Activated CD8-positive, alpha-beta memory T cell treated with anti-CD3 and anti-CD28 coated beads for 48 hours (primary cell): ENCODE measurements around the gene C17orf107.
"Not testable (repeated sequence)": the region's sequence is repeated elsewhere in the genome, so short reads cannot be mapped to it uniquely, and the experiment has no call there.

Experiments
- DNase-seq, 3 experiments: peaks; one replicate each; pipeline ENCODE4 v3.0.0-alpha.2; 2020; ENCODE audit warnings: low read depth in 2 of 3, low spot score in 2 of 3

The C17orf107 gene

GRCh38 chr17:4899341-4900230 lies at the start of gene C17orf107:
TSS of gene C17orf107 (plus strand) at chr17:4899536. CDS start at chr17:4899763, 227 bp downstream.
- peak; percentile 85 to 88 (median 86) for DNase-seq

- DNase-seq, result no peak
Observed at GRCh38 chr17:4850246-4850645, 49.1 kb upstream of the C17orf107 start.

GRCh38 chr17:4851084-4851483 lies 48.3 kb upstream of the C17orf107 start:
- no peak for DNase-seq

- no peak for DNase-seq
Observed at GRCh38 chr17:4852567-4853207, 46.6 kb upstream of the C17orf107 start.

GRCh38 chr17:4853208-4853671 lies 46.1 kb upstream of the C17orf107 start:
- no peak for DNase-seq

GRCh38 chr17:4854111-4854681 lies 45.1 kb upstream of the C17orf107 start:
- no peak for DNase-seq

GRCh38 chr17:4856271-4856936 lies 42.9 kb upstream of the C17orf107 start:
- no peak for DNase-seq

GRCh38 chr17:4856937-4857314 lies 42.4 kb upstream of the C17orf107 start:
- DNase-seq, result no peak

- not testable (repeated sequence) for DNase-seq
Observed at GRCh38 chr17:4857347-4857746, 42.0 kb upstream of the C17orf107 start.

GRCh38 chr17:4858068-4858881 lies 41.1 kb upstream of the C17orf107 start:
- no peak for DNase-seq

- DNase-seq, result no peak
Observed at GRCh38 chr17:4858882-4859260, 40.5 kb upstream of the C17orf107 start.

- DNase-seq, result no peak
Observed at GRCh38 chr17:4859816-4860625, 39.3 kb upstream of the C17orf107 start.

- no peak for DNase-seq
Observed at GRCh38 chr17:4860651-4861050, 38.7 kb upstream of the C17orf107 start.

GRCh38 chr17:4861052-4861451 lies 38.3 kb upstream of the C17orf107 start:
- DNase-seq, result no peak

- DNase-seq, result no peak
Observed at GRCh38 chr17:4862720-4863119, 36.6 kb upstream of the C17orf107 start.

GRCh38 chr17:4863321-4863720 lies 36.0 kb upstream of the C17orf107 start:
- no peak for DNase-seq

GRCh38 chr17:4867535-4867934 lies 31.8 kb upstream of the C17orf107 start:
- not testable (repeated sequence) for DNase-seq

GRCh38 chr17:4869058-4869998 lies 30.0 kb upstream of the C17orf107 start:
- DNase-seq, result not testable (repeated sequence)

GRCh38 chr17:4870855-4871254 lies 28.5 kb upstream of the C17orf107 start:
- no peak for DNase-seq
